Measurements from ENCODE around the gene FLRT1. TPM values are rescaled to one million over a fixed set of nuclear protein-coding genes. Genes with fewer than 3 reads are reported as not detected.

FLRT1 gene
- total RNA-seq, 4 donors from 2014 or later, result not detected

Other genes with a start within 250 kb of the FLRT1 start
- gene SPINDOC, start 222.5 kb upstream of the FLRT1 start, total RNA-seq, result 1 to 10 TPM; 2.7 to 6.3 (median 3.5) TPM
- 10 to 100 TPM; 17.8 to 37.2 (median 30.3) TPM for gene MARK2, start 196.8 kb upstream of the FLRT1 start, total RNA-seq
- 1 to 10 TPM in 1 of 4 donors, under 1 TPM in 3; 0.25 to 1.5 (median 0.45) TPM for gene RCOR2, start 118.8 kb upstream of the FLRT1 start, total RNA-seq
- gene NAA40, start 96.9 kb upstream of the FLRT1 start, total RNA-seq, result 10 to 100 TPM in 1 of 4 donors, 1 to 10 TPM in 3; 4.9 to 11.4 (median 6.5) TPM
- 1,000 to 10,000 TPM in 2 of 4 donors, 100 to 1,000 TPM in 2; 812 to 1,326 (median 983) TPM for gene COX8A, start 61.3 kb upstream of the FLRT1 start, total RNA-seq
- 10 to 100 TPM; 48.0 to 70.3 (median 59.5) TPM for gene OTUB1, start 49.5 kb upstream of the FLRT1 start, total RNA-seq
- 100 to 1,000 TPM; 162 to 308 (median 205) TPM for gene MACROD1, start 130.2 kb downstream of the FLRT1 start, total RNA-seq
- gene STIP1, start 150.2 kb downstream of the FLRT1 start, total RNA-seq, result 100 to 1,000 TPM; 141 to 193 (median 168) TPM
- gene FERMT3, start 170.8 kb downstream of the FLRT1 start, total RNA-seq, result 10 to 100 TPM in 1 of 4 donors, 1 to 10 TPM in 3; 2.8 to 10.4 (median 6.1) TPM
- gene TRPT1, start 190.3 kb downstream of the FLRT1 start, total RNA-seq, result 100 to 1,000 TPM in 3 of 4 donors, 10 to 100 TPM in 1; 80.9 to 231 (median 139) TPM
- 10 to 100 TPM; 32.3 to 70.7 (median 53.4) TPM for gene NUDT22, start 190.3 kb downstream of the FLRT1 start, total RNA-seq
- 10 to 100 TPM; 13.8 to 30.0 (median 18.9) TPM for gene DNAJC4, start 194.6 kb downstream of the FLRT1 start, total RNA-seq
- gene VEGFB, start 198.7 kb downstream of the FLRT1 start, total RNA-seq, result 10 to 100 TPM; 33.6 to 87.5 (median 58.2) TPM
- gene FKBP2, start 205.2 kb downstream of the FLRT1 start, total RNA-seq, result 10 to 100 TPM; 20.2 to 54.7 (median 27.6) TPM
- gene PPP1R14B, start 211.0 kb downstream of the FLRT1 start, total RNA-seq, result 100 to 1,000 TPM; 144 to 444 (median 237) TPM
- gene PLCB3, start 215.6 kb downstream of the FLRT1 start, total RNA-seq, result 1 to 10 TPM; 4.7 to 9.7 (median 6.2) TPM
- 10 to 100 TPM; 27.8 to 88.0 (median 76.3) TPM for gene BAD, start 248.7 kb downstream of the FLRT1 start, total RNA-seq
- 10 to 100 TPM; 13.8 to 28.9 (median 20.4) TPM for gene GPR137, start 249.9 kb downstream of the FLRT1 start, total RNA-seq

Data from gastrocnemius medialis (tissue), 4 donors.